A549 treated with CpdA at 1 μM for 4 hours (cell line): ENCODE measurements around the gene ARHGEF17. TPM values are rescaled to one million over a fixed set of nuclear protein-coding genes. Genes with fewer than 3 reads are reported as not detected.

ENCODE experiments used
- total RNA-seq: library from RNA; stranded (reverse); fragments of 200-300 nt; extraction: Qiagen RNA extraction; gene quantifications from 5 replicates; pipeline ENCODE4 v1.2.3, GENCODE V29; 2022; ENCODE audit warnings: low read depth

Gene ARHGEF17
- total RNA-seq = 10.9 to 13.7 TPM (median 12.1 TPM) in 5 replicates

GRCh38 chr11:73308003-73308960 is at the start of gene ARHGEF17:
TSS of gene ARHGEF17 (plus strand) at chr11:73308276. CDS start at chr11:73308639, 363 bp downstream.

GRCh38 chr11:73271936-73272679 is 36.0 kb upstream of the ARHGEF17 start, which contains the start of gene P2RY6:
TSS of gene P2RY6 (plus strand) at chr11:73272338. CDS start at chr11:73296519, 24,181 bp downstream.

GRCh38 chr11:73376160-73376802 is 68.2 kb downstream of the ARHGEF17 start, which contains the start of gene RELT:
TSS of gene RELT (plus strand) at chr11:73376399. CDS start at chr11:73389137, 12,738 bp downstream.

Other genes starting within 250 kb of the ARHGEF17 start
- 10.3 to 13.8 TPM (median 11.7 TPM) in 5 replicates for gene FCHSD2, start 166.0 kb upstream of the ARHGEF17 start, total RNA-seq
- 8.1 to 11.0 TPM (median 9.8 TPM) in 5 replicates for gene P2RY2, start 90.0 kb upstream of the ARHGEF17 start, total RNA-seq
- gene P2RY6, start 35.9 kb upstream of the ARHGEF17 start, total RNA-seq = 7.5 to 17.6 TPM (median 14.1 TPM) in 5 replicates
- 7.2 to 10.6 TPM (median 10.3 TPM) in 5 replicates for gene RELT, start 68.1 kb downstream of the ARHGEF17 start, total RNA-seq